NCI-H446 (cell line): ENCODE measurements around the gene KLKB1.
"Not testable (repeated sequence)": the region's sequence is repeated elsewhere in the genome, so short reads cannot be mapped to it uniquely, and the experiment has no call there.

Source experiments
- DNase-seq, 2 experiments: peaks; one replicate each; lab custom pipeline; 2025; lab: John Stamatoyannopoulos, UW

KLKB1 gene

DNA sequence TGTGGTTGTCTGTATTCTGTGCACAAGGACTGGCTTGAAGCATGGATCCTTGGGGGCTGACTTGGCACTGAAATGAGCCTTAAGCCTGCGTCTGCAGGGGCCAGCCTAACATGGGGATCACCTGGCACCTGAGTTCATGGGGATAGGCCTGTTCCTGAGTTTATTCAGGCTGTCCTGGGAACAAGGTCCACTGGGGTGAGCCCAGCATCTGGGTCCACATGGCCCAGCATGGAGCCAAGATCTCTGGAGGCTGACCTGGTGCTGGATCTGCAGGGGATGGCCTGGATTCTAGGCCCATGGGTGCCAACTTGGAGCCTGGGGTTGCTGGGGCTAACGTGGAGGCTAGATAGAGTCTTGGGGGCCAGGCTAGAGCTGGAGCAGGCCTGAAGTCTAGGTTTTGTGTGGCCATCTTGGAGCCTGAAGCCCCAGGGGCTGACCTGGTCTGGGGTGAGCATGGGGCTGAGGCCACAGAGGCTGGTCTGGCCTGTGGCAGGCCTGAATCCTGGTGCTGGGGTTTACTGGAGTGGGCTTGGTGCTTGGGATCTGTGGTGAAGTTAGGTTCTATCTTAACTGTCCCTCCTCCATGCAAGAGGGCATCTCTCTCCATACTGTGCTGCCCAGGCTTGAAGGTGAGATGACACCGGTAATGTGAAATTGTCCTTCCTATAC lies 652 bp upstream of the KLKB1 start:
- DNase-seq = no peak

DNA sequence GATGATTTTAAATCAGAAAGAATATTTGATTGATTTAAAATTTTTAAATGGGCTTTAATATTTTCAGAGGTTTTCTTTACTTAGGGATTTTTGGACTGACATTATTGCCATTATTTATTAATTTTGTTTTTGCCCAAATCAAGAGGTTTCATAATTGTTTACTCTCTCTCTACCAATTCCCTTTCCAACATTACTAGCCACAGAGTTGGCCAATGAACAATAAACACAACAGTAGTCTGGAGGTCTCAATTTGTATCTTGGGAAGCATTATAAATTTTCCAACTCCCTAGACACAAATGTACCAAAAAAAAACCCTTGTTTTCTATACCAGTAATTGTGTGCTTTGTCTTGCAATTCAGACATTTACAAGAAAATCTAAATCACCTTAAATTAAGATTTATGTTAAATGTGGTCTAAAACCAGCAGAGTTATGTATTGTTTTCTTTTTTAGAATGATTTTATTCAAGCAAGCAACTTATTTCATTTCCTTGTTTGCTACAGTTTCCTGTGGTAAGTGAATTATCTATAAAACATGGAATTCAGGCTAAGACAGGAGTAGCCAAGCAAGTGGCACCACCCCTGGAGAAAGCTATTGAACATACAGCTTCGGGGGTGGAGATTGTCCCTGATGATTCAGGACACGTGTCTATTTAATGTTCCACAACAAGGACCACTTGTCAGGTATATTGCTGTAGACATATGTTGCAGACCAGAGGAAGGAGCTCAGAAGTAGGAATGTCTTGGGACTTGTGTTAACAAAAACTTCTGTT lies 622 bp downstream of the KLKB1 start:
- no peak for DNase-seq

DNA sequence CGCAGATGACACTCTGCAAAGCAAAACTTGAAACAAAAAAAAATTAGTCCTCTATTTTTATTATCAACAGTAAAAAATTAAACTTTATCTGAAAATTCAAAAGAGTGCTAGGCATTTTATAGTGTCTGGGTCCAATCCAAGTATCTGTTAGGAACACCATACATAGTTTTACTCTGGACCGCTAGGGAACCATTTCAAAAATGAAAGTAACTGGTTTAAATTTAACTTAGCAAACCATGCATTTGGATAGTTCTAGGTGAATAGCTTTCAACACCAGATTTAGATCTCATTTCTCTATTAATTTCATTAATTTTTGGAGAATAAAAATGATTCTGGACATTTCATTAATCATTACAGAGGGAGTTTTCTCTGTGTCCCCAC lies 1.2 kb downstream of the KLKB1 start:
- DNase-seq = no peak

DNA sequence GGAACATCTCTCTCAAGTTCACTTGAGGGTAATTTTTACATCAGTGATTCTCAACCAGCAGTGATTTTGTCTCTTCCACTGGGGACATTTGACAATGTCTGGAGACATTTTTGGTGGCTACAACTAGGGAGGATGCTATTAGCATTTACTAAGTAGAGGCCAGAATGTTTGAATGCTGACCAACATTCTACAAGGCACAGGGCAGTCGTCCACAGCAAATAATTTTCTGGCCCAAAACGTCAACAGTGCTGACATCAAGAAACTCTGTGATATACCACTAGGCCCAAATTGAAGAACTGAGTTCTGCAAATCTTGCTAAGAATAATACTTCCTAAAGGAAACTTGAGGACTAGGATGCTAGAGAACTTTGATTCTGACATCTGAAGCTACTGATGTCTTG lies 7.1 kb downstream of the KLKB1 start:
- no peak for DNase-seq

DNA sequence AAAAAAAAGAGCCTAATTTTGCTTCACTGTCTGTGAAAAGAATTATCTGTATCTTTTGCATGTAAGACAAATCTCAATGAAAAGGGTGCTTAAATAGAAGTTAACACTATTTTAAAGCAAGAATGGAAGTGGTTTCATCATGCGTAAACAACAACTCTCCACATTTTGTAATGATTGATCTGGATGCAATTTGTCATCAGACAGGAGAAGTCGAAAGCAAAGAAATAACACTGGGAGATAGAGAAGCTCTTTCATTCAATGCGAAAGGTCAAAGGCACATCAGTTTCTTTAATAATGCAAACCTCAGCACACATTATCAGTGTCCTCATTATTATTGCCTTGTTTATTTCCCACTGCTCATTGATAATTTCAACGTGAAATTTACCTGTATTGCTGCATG lies 8.8 kb downstream of the KLKB1 start:
- DNase-seq = no peak

DNA sequence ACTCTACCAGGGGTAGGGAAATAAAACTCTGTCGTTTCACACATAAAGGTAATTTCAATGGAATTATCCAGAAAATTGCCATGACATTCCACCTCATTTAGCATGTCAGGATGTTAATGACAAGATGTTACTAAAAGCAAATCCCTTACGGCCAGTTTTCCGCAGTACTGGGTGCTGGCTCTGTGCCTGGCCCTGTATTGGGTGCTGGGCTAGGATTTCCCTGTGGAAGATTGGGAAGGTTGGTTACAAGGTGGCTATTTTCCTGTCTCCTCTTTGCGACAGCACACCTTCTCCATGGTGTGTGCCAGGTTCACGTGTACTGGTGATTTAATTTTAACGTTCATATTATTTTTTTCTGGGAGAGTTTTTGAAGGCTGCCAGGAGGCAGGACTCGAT lies 13.1 kb downstream of the KLKB1 start:
- no peak for DNase-seq

DNA sequence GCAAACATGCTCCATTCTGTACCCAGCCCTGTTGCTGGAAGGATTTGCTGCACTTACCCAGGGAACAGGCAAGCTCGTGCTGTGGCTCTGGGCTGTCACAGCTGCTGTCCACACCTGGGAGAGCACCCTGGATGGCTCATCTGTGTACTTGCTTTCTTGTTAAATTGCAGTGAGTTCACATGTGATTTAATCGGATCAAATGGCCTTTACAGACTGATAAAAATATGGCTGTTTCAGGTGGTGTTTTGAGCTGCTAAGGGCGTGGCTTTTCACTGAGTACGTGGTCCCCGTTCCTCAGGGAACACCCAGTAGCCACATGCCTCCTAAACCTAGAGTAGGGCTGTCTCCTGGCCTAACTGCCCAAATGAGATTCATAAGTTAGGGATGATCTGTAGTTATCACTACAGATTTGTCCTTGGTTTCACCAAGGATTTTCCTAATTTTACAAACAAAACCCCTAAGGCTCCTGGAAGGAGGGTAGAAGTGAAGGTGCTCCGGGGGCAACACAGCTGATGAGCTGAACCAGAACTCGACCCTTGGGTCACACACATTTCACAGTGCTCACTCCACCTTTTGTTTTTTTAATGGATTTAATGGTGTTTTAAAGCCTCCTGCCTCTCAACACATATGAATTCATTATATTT lies 13.7 kb downstream of the KLKB1 start:
- no peak for DNase-seq

DNA sequence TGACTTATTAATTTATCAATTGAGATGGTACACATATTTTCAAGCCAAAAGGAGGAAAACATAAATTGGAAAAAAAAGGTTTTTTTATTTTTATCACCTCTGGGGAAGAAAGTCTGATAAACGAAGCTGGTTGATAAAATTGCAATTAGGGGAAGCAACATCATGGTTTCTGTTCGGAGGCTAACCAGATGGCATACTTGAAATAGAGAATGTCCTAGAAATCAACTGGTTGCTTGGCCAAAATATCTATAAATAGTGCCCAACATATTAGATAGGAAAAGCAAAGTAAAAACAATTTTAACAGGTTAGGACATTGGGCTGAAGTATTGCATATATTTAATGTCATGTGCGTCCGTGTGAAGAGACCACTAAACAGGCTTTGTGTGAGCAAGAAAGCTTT lies 14.3 kb downstream of the KLKB1 start:
- no peak for DNase-seq

DNA sequence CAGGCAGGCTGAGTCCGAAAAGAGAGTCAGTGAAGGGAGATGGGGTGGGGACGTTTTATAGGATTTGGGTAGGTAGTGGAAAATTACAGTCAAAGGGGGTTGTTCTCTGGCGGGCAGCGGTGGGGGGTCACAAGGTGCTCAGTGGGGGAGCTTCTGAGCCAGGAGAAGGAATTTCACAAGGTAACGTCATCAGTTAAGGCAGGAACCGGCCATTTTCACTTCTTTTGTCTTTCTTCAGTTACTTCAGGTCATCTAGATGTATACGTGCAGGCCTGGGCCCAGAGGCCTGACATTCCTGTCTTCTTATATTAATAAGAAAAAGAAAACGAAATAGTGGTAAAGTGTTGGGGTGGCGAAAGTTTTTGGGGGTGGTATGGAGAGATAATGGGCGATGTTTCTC lies 14.7 kb downstream of the KLKB1 start:
- DNase-seq = not testable (repeated sequence)

DNA sequence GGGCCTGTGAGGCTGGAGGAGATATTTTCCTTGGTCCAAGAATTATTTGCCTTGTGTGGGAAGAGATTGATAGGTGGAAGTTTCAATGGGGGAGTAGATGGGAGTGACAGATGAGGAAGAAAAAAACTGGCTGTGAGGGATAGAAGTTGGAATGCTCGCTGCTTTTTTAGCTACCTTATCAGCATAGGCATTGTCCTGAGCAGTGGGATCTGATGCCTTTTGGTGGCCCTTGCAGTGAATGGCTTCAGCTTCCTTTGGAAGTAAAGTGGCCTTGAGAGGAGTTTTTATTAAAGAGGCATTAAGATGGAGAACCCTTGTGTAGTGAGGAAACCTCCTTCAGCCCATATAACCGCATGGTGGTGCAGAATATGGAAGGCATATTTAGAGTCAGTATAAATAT lies 16.0 kb downstream of the KLKB1 start:
- DNase-seq = no peak

DNA sequence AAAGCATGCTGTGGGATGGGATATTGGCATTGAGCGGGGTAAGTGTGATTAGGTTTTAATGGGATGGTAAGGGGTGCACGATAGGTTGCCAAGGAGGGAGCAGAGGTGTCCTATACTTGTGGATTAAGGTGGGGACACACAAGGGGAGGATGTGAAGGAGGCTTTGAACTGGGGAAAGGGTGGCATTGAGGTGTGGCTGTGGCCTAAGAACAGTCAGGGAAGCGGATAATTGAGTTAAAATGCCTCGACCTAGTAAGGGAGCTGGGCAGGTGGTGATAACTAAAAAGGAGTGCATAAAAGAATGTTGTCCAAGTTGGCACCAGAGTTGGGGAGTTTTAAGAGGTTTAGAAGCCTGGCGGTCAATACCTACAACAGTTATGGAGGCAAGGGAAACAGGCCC lies 17.5 kb downstream of the KLKB1 start:
- DNase-seq = no peak

DNA sequence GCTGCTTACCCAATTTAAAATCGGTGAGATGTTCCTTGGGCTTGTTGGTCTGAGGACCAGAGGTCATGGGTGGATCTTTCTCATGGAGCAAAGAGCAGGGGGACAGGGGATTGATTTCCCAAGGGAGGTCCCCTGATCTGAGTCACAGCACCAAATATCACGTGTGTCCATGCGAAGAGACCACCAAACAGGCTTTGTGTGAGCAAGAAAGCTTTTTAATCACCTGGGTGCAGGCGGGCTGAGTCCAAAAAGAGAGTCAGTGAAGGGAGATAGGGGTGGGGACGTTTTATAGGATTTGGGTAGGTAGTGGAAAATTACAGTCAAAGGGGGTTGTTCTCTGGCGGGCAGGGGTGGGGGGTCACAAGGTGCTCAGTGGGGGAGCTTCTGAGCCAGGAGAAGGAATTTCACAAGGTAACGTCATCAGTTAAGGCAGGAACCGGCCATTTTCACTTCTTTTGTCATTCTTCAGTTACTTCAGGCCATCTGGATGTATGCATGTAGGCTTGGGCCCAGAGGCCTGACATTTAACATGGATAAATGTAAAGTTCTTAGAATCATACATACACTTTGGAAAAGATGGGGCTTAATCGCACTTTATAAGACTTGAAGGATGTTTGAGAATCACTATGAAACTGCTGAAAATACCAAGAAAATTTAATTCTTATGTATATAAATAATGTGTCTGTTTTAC lies 19.9 kb downstream of the KLKB1 start:
- DNase-seq = not testable (repeated sequence)

DNA sequence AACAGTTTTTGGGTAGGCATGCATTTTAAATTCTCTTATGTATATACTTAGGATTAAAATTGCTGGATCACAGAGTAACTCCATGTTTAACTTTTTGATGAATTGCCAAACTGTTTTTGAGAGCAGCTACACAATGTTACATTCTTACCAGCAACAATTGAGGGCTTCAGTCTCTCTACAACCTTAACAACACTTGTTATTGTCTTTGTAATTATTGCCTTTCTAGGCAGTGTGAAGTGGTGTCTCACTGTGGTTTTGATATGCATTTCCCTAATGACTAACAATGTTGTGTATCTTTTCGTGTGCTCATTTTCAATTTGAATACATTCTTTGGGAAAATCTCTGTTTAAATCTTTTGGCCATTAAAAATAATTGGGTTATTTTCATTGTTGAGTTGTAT lies 21.3 kb downstream of the KLKB1 start:
- no peak for DNase-seq

DNA sequence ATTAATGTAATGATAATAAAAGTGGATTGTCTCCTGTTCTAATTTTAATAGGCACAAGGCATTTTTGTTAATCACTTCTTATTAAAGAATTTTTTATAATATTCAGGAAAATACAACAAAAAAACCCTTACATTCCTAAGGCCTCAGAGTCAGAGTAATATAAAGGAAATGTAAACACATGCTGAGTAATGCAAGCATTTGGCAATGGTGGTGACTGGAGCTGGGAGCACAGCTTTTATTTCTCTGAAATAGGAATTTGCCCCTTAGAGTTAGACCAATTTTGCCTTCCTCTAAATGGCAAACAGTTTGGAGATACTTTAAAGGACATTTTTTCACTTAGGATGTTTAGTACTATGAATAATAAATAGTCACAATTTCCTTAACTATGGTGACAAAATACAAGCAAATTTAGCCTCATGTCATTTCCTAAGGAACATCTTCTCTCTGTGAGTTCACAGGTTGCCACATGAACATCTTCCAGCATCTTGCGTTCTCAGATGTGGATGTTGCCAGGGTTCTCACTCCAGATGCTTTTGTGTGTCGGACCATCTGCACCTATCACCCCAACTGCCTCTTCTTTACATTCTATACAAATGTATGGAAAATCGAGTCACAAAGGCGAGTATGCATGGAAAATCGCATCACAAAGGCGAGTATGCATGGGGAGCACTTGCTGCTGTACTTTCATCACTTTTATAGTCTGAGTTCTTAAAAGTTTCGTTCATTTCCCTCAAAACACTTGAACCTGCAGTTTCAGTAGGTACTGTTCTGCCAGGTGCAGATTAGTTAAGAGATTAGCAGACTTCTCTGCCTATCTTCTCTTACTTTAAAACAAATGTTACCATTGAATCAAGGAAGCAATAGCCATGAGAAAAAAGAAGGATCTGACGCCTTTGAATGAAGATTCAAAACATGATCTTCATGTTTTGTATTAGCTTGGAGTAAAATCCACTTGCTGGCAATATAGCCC lies 22.8 kb downstream of the KLKB1 start:
- DNase-seq = no peak

DNA sequence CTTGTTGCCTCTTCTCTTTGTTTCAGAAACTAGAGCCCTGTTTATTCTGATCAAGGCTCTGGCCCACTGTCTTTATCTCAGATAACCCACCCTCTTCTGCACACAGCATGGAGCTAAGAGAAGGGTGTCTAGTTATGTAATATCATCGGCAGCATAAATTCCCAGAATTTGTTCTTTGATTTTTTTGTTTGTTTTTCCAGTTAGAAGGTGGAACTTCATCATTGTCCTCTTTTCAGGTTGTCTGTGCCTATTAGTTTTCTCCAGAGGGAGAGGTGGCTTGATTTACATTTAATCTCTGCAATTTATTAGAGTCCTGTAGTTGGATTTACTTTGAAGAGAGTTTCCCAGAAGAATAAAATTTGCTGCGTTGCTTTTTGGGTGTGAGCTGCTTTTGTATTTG lies 23.5 kb downstream of the KLKB1 start:
- DNase-seq = no peak

DNA sequence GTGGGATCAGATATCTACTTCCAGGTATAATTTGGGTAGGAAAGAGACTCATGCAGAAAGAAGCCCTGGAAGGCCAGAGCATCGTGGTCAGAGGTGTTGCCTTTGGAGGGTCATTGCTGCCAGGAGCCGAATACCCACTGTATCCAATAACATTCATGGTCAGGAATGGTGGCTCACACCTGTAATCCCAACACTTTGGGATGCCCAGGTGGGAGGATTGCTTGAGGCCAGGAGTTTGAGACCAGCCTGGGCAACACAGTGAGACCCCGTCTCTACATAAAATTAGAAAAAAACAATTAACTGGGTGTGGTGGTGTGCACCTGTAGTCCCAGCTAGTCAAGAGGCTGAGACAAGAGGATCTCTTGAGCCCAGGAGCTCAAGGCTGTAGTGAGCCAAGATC lies 27.8 kb downstream of the KLKB1 start:
- no peak for DNase-seq

DNA sequence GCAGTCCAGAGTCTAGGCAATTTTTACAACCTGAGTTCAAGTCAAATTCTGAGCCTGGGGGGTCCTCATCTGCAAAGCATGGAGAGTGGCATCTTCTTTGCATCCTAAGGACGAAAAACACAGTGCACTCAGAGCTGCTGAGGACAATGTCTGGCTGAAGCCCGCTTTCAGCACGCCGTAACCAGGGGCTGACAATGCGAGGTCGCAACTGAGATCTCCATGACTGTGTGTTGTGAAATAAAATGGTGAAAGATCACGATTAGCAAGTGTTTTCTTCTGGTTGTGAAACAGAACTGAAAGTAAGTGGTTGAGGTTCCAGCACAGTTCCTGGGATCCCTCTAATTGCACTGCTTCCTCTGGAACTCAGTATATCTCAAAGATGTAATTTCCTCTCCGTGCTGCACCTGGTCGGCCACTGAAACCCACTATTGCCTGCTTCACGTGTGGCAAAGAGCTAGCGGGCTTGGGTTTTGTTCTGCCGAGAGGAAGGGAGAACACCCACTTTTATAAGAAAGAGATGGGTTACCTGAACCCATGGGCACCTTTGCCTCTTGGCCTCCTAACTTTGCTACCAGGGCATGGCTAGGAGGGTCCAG lies 31.0 kb downstream of the KLKB1 start:
- DNase-seq = no peak

DNA sequence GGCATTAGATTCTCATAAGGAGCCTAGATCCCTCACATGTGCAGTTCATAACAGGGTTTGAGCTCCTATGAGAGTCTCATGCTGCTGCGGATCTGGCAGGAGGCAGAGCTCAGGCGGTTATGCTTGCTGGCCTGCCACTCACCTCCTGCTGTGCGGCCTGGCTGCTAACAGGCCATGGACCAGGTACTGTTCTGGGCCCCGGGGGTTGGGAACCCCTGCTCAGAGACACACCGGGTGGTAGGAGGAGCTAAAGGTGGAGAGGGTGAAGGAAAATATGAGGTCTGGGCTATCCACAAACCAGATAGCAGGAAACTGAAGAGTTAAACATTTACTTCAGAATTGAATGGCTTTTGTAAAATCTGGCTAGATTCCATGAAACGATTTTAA lies 32.8 kb downstream of the KLKB1 start:
- no peak for DNase-seq

DNA sequence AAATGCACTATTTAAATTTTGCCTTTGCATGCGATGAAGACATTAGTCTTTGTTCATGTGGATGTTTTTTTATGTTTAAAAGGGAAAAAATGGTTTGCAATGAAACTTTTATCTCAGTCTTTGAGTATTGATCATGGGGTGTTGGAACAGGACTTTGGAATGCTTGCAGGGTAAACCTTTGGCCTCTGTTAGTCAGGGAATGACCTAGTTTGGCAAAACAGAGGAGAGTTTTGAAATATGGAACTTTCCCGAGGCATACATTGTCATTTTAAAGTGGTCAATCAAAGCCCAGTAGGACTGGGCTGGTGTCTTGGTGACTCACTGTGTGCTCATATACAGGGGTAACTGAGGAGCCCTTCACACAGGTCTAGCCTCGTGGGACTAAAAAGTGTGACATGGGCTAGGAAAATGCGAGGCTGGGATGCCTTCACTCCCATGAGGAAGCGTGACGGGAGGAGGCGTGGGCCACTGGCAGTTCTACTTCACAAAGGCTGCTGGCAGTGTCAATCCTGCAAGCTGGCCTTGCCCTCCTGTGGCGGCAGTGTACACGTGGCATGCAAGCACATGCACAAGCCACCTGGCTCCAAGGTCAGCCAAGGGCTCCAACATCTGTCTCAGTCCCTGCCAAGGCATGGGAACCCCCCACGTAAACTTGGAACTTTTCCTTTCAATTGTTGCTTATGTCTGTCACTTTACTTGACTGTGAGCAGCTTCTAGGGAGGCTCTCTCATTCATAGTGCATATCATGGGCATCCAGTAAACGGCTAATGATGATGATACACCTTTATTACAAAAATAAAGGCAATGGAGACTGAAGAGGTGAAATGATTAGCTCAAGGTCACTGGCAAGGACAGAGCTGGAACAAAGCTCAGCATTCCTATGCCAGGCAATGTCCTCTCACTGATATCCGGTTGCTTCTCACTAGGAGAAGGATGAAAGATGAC lies 33.5 kb downstream of the KLKB1 start:
- no peak for DNase-seq

DNA sequence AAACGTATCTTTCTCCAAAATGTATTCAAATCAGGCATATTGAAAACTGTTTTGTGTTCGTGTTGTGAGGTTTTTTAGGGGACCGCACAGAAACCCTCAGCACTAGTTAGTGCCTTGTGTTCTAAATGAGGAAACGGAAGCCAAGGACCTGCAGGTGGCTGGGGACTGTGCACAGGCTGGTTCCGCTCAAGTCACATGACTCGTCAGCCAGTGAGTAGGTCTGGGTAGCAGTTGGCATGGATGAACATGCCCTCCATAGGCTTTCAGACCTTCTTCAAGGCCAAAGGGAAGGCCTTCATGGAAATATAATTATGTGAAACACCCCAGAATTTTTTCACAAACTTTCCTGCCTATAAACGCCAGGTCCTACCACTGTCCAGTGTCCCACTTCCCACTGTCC lies 37.4 kb downstream of the KLKB1 start:
- DNase-seq = no peak
